Heart left ventricle (tissue), 13 donors: ENCODE data around the gene C2orf49.

ENCODE experiments used
- CTCF ChIP-seq, 12 donors: fragments of 200-600 bp; sonication (generic) in 4 of 12; IDR thresholded peaks; one replicate each; pipeline versions ENCODE4 v1.5.0 to v1.8.0; 2018 to 2022; ENCODE audit warnings: antibody characterized with exemption in 12 of 12, mild to moderate bottlenecking in 5 of 12
- POLR2A ChIP-seq, 2 donors: fragments of 450-650 bp; IDR thresholded peaks; one replicate each; pipeline ENCODE4 v1.6.1; 2017; ENCODE audit warnings: antibody characterized with exemption in 2 of 2, mild to moderate bottlenecking in 2 of 2, moderate library complexity in 2 of 2
- donor health status: ischemic (EF 13 %, LVEDD 7.1; RV severe dilation, severe dysfunction).
- donor health status: DM: no; HTN: yes; CAD: no.
- donor health status: DM: no; HTN: no; CAD: no.
- donor health status: ischemic (EF 25% LVEDD 6.9; RV normal size, moderate dysfunction).
- donor health status: ischemic (EF 25% LVEDD 5.7; RV mildly dilated, moderate dysfunction).
- donor health status: ischemic (EF 35%, LVEDD 5.7; RV mildly dilated, moderate dysfunction).
- donor health status: nonischemic (EF 11% LVEDD 7.7; RV severe dilation, severe dysfunction).
- donor health status: DM: yes; HTN: yes; CAD: no.
- donor health status: PGD.
- donor health status: ischemic (EF 29% LVEDD 5.4; RV normal size, mild dysfunction).
- donor health status: nonischemic (EF 23%, LVEDD 6.1; RV moderate dilation, normal function).

DNA sequence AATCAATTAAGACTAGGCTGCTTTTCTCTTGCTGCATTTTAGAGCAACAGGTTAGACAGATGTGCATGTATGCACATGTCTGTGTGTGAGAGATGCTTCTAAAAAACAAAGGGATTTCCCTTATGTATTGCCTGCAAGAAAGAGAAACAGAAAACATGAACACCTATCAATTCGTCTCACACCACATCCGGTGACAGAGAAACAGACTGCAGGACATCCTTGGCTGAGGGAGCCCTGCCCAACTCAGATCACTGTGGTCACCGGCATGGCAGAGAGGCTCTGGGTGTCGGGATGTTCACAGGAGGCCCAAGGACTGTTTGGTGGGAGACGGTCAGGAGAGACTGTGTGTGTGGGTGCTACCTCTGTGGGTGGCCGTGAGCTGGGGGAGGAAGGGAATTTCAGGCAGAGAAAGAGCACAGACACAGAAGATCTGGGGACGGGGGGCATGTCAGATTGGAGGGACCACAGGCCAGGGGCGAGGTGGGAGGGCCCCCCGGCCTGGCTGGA, 36.6 kb downstream of the C2orf49 start:
- no peak for TF ChIP-seq POLR2A (IDR thresholded peaks at IDR 0.05)
- no peak for TF ChIP-seq CTCF (IDR thresholded peaks at IDR 0.05)
